HG03066 (cell line): ENCODE measurements around the gene MYO16.
"Not testable (repeated sequence)": the region's sequence is repeated elsewhere in the genome, so short reads cannot be mapped to it uniquely, and the experiment has no call there.

Source experiments
- ATAC-seq: cut with Tn5 transposase; IDR thresholded peaks from one replicate; pipeline ENCODE4 v1.9.1; 2021; ENCODE audit warnings: low read depth; ENCODE audit not compliant: unreplicated experiment

Gene MYO16

DNA sequence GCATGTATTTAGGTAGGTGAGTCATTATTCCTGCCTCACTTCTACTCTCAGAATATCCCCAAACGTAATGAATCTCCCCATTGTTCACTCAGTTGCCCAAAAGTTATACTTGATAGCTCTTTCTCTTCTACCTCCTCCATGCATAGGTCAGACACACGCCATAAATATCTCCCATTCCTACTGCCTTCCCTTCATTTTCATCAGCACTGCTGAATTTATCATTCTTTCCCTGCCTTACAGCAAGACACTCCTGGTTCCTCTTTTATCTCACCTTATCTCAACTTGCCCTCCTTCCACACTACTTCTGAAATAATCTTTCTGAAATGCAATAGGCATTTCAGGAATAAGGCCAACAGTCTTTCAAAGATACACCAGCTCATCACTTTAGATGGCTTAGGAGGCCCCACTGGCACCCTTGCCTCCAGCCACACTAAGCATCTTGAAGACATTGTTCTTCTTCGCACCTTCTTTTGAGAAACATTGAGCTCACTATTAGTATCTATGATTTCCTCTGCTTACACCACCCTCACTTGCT is 333.9 kb downstream of the MYO16 start:
- no peak for ATAC-seq

DNA sequence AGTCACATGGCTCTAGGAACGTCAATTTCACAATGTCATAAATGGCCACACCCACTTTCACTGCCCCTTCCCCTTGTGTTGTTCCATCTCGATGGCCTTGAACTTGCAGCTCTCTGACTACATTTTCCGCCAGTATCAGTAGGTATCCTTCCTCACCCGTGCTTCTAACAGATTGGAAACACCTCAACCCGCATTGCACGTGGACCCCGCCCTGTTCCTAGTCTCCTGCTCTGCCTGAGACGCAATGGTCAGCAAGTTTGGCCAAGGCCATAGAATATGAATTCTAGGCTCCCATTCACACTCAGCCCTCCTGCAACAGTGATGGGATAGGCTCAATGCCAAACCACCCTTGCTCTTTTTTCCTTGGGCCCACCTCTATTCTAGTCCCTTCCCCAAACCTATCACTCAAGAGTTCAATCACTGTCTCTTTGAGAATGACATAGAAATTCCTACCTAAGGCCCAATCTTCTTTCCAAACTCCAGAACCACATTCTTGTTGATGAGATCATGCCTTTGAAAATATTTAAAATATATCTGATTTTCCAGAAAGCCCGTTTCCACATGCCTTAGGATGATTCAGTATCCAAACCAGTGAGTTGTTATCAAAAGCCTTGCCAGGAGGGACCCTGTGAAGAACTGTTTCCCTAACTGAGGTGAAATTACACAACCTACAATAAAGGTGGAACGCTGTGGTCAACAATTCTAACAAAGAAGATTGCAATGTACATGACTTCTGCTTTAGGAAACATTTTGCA is 334.6 kb downstream of the MYO16 start:
- ATAC-seq = no peak

DNA sequence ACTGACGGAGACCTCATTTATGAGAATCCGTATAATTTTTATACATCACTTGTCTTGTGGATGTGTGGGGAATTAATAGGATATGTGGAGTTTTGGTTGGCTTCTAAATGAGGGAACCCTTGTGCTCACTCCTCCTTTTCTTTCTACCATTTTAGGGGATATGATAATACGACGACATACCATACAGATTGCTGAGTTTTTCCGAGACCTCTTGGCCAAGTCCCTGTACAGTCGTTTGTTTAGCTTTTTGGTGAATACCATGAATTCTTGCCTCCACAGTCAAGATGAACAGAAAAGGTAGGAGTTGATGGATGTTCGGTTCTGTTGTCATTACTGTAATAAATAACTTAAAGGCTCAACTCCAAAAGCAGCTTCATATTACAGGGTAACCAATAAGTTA is 335.2 kb downstream of the MYO16 start:
- no peak for ATAC-seq

DNA sequence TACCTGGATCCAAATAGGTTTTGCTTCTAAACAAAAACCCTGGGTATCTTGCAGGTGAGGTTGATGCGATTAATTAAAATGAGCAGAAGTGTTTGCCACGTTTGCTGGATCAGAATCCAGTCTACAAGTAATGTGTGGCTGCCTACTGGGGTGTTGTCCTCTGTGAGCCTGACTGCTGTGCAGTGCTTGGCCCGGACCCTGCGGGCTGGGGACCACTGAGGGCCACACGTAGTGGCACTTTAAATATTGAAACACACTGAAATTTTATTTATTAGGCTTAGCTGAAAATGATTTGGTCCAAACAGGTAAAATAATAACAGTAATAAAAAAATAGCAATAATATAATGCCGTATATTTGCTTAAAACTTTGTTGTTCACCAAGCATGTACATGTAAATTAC is 338.0 kb downstream of the MYO16 start:
- ATAC-seq = no peak

DNA sequence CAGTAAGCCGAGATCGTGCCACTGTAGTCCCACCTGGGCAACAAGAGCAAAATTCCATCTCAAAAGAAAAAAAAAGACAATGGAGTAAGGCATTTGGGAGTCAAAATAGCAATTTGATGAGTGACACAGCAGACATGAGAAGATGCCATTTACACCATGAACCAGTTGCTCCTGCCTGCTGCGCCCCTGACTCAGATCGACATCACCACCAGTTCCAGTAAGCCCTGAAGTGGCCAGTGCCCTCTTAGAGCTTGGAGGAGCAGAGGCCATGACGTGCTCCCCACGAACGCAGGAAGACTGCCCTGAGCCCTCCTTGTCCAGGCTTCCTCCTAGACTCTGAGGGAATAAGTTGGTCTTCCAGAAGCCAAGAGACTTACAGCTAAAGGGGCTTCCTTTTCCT is 339.2 kb downstream of the MYO16 start:
- no peak for ATAC-seq

DNA sequence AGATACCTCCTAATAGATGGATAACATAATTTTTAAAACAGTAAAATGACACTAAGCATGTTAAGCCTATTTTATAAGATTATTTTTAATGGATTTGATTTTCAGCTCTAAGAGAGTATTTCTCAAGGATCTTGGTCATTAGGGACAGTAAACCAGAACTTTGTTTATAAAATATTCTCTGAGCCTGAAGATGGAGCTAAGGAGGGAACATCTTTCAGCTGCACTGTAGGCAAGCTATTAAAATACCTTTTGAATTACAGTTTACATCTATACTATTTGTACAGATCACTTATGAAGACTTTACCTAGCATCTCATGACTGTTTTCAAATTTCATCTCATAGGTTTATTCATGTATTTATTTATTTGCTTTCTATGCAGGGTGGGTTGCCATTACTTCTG is 345.3 kb downstream of the MYO16 start:
- no peak for ATAC-seq

DNA sequence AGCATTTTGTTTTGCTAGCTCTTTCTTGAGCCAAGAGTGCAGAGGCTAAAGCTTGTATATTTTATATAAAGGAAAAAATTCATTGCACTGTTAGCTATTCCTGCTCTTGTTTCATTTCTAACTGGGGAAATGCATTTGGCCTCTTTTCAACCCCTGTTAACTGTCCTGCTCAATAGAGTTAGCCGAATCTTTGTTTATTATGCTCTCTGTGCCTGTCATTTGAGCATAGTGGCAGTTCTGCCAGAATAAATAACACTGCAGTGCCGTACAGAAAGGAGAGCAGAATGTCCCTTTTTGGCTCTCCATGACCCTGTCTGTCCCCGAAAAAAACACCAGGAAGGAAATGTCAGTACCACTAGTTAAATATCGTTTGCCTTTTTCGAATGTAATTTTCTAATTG is 350.8 kb downstream of the MYO16 start:
- ATAC-seq = no peak

DNA sequence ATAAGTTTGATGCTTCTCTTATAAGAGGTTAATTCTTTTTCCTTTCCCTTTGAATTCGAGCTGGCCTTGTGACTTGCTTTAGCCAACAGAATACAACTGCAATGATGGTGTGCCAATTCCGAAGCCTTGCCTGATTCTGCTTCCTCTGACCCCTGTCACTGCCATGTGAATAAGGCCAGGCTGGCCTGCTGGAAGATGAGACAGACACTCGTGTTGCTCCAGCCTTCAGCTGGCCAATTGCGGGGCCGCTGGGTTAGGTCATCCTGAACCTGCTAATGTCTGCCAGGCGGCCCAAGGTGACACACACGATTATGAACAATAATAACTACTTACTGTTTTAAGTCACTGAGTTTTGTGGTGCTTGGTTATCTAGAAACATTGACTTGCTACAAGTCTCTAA is 352.0 kb downstream of the MYO16 start:
- no peak for ATAC-seq

DNA sequence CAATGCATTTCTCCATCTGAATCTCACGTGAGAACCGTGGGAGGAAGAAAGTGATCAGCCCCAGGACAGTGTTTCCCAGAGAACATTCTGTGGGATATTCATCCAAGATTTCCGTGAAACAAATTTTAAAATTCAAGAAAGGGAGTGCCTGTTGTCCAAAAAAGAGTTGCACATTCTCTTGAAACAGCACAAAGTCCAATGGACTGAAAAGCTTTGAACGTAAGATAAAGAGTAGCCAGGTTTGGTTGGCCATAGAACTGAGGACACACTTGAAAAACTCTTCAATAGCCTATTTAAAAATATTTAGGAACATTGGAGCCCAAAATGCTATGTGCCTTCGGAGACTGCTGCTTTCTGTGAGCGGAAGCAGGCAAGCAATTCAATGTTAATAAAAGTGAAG is 353.9 kb downstream of the MYO16 start:
- no peak for ATAC-seq

DNA sequence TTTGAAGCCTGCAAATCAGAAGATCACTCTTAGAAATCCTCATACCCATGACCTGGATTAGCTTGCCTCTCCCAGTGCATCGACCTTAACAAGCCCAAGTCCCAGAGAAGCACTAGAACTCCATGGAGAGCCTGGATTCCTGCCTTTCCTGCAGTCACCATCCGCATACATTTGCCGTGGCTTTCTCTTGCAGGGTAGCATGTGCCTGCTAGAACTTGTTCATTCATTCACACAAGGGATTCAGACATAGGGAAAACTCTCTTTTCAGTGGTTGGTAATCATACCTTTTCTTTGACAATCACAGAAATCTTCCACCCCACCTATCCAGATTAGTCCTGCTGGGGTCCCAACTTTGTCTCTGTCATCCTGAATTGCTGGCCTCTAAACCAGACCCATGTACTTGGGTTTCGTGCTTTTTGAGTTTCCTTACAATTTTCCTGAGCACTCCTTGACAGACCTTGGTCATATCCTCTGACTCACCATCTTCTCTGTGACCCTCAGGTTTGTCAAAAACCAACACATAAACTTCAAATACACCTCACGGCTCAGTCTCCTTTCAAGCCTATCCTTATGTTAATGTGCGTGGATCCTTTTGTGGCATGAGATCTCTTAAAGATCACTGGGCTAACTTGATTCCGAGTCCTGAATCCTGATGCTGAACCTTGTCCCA is 355.0 kb downstream of the MYO16 start:
- no peak for ATAC-seq

DNA sequence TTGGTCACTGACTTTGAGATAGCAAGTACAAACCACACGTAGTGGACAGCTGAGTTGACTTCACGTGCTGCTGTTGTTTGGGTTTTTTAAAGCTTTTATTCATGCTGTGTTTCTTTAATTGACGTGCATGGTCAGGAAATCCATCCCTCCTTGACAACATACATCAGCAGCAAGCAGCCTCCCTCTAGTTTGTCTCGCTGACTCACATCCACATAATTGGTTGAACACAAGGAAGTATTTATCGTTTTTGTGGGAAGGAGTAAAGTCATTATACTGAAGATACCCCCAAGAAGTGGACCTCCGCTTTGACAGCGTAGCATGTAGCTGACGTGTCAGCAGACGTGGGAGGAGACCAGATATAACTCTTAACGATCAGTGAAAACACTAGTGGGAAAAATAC is 355.8 kb downstream of the MYO16 start:
- ATAC-seq = no peak

DNA sequence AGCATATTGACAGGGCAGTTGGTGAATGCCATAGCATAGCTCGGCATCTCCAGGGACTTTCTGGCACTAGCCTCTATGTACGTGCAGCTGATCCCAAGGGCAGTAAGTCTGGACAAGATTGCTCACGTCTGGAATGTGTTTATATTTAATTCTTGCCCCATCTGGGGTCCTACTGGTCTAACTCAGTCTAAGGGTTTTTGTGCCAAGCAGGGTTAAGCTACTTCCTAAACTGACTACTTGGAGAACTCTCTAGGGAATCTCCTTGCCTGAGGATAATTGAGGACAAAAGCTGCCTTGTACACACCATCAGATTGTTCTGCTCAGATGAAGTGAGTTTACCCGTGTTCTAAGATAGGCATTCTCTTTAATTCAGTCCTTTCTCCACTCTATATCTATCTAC is 358.1 kb downstream of the MYO16 start:
- no peak for ATAC-seq

DNA sequence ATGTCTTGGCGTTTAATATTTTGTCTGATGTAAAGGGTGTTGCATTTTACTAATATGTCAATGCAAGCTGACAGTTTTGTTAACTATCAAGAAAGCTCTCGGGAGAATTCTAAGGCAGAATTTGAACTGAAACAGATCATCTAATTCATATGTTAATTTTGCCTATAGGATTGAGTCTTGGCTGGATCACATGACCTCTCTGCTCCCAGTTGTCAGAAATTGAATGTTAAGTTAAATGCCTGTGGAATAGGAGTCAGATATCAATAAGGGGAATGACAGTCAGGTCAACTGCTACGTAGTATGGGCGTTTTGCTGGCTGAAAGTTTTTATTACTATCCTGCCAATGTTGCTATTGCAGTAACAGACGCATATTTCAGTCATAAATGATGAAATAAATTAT is 358.5 kb downstream of the MYO16 start:
- no peak for ATAC-seq

DNA sequence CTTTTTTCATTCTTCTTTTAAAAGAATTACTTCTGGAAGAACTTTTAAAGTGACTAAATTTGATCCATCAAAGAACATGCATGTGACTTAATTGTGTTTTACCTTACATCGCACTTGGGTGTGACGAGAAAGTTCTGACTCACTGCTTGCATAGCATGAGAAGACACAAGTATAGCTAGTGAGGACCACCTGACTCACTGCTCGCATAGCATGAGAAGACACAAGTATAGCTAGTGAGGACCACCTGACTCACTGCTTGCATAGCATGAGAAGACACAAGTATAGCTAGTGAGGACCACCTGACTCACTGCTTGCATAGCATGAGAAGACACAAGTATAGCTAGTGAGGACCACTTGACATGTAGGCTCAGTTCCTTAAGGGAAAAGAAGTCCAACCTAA is 362.0 kb downstream of the MYO16 start:
- not testable (repeated sequence) for ATAC-seq

DNA sequence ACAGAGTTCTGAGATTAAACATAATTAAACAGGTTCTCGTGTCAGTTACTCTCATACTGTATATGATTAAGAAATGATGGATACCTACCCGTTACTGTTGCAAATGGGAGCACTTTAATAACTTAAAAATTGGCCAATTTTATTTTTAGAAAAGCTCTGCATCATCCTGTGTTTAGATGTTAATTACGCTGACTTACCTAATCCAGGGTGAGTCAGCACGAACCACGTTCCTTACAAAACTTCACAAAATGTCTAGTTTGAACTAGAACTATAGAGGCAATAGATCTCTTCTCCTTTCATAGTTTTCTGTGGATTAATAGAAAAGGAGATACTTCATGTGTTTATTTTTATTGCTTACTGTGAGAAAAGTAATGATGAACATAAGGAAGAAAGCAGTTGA is 363.9 kb downstream of the MYO16 start:
- ATAC-seq = no peak

DNA sequence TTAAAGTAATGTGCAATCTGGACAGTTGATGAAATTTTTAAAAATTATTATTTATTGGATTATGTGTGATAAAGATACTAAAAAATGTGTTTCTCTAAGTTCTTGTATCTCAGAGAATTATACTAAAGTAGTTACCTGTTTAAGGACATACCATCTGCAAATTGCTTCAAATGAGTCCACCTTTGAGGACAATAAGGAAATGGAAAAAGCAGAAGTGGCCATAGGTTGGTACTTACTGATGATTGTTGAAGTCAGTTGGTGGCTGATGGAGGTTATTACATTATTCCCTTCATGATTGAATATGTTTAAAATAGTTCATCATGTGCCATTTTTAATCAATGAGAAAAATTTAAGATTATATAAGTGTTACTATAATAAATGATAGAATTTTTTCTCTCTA is 367.0 kb downstream of the MYO16 start:
- ATAC-seq = no peak

DNA sequence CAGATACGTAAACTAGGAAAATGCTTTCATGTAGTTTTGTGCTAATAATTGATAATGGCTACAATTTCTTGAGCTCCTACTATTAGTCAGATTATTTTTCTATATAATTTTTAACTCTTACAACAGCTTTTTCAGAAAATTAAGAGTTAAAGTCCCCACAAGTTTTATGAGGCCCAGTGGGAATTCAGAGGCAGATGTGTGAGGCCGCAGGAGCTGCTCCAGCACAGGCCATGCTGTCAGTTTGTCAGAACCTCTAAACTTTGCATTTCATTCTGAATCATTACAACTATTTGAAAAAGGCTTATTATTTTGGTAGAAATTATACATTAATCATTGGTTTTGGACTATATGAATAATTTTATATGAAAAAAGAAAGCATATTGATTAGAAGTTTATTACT is 370.8 kb downstream of the MYO16 start:
- ATAC-seq = no peak

DNA sequence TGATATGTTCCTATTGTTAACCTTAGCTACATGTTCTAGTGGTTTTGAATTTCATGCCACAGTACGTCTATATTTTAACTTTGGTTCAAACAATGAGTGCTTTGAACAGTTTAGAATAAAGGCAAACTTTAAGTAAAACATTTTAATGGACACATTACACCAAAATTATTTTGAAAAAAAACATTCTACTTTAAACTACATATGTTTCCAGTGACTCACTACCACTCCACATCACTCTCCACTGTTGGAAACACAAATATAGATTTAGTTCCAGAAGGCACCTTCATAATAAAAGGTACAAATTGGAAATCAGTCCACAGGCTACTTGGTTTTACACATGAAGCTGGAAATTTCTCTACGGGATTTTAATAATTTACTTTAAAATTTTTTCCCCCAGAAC is 373.5 kb downstream of the MYO16 start:
- ATAC-seq = no peak

DNA sequence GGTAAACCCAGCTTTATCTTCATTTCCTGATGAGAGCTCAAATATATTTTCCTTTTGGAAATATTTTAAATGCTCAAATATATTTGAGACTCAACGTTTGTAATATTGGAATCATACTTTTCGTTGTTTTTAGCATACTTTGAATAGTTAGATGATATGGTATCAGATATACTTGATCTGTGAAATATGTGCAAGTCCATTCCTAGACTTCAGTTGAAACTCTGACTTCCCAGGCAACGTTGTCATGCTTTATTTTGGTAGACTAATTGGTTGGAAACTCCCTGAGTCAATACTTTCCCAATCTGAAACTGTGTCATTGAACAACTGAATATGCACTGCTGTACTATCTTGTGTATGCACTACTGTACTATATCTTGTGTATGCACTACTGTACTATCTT is 378.5 kb downstream of the MYO16 start:
- no peak for ATAC-seq

DNA sequence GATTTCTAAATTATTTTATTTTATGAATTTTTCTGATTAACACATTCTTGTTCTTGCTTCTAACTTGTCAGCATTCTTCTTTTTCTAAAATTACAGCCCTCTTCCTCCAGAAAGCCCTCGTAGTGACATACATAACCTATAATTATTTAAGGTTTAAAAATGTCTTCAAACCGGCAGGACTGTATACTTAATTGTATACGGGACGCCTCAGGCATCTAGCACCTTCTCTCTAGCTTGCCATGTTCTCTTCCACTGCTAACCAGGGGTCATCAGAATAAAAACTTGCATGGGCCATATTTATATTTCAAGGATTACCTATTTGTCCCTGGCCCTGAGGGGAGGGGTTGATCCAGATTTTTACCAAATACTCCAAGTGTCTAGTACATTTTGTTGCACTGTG is 380.3 kb downstream of the MYO16 start:
- ATAC-seq = no peak

DNA sequence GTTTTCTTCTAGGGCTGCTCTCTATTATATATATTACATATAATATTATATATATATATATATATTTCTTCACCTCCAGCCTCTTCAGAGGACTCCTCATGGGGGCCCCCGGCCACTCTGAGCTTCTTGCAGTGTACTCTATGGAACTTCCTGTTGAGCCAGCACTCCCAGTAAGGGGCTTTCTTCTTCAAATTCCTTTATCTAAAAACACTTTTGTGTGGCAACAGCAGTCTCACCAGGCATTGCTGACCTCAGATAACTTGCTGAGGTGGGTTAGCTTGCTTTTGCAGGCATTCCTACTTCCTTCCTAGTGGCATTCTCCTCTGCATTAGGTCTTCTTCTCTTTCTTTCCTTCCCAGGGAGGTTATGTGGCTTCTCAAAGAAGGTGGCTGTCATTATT is 381.5 kb downstream of the MYO16 start:
- no peak for ATAC-seq

DNA sequence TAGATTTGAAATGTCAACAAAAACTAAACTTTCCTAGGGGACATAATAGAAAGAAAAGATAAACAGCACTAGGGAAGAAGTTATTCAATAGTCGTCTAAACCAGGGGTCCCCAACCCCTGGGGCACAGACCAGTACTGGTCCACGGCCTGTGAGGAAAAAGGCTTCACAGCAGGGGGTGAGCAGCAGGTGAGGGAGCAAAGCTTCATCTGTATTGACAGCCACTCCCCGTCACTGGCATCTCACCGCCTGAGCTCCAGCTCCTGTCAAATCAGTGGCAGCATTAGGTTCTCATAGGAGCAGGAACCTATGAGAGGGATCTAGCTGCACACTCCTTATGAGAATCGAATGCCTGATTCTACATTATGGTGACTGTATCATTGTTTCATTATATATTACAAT is 382.7 kb downstream of the MYO16 start:
- no peak for ATAC-seq
